HL-60/S4 (cell line): Measurements from ENCODE around the gene WBP1L.

Experiments used
- in situ Hi-C: fragments of 300-500 bp; cut with MboI; formaldehyde crosslinking; loops from 2 replicates; pipeline ENCODE4 v1.14.3; 2022; ENCODE audit warnings: low sequenced_read_pairs

The WBP1L gene

DNA sequence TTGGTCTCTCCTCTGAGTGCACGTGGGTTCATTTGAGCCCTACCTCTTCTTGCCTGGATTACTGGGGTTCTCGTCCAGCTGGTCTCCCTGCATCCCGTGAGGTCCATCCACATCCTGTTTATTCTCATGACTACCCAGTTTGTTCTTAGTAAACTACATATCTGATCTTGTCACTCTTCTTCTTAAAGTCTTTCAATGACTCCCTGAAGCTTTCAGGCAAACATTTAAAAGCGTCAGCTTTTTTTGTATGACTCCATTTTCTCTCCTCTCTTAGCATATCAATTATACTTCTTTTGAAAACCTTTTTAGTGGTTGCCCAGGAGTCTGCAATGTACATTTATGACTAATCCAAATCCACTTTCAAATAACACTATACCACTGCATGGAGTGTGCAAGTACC, 21.8 kb upstream of the WBP1L start:
- in situ Hi-C loops: no loop called here

DNA sequence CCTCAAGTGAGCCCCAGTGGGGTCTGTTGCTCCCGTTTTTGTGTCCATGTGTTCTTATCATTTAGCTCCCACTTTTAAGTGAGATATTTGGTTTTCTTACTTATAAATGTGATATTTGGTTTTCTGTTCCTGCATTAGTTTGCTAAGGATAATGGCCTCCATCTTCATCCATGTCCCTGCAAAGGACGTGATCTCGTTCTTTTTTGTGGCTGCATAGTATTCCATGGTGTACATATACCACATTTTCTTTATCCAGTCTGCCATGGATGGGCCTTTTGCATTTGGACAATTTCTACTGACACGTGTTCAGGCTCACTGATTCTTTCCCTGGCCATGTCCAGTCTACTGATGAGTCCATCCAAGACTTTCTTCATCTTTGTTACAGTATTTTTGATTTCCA, 19.8 kb upstream of the WBP1L start:
- in situ Hi-C loops: no loop called here

DNA sequence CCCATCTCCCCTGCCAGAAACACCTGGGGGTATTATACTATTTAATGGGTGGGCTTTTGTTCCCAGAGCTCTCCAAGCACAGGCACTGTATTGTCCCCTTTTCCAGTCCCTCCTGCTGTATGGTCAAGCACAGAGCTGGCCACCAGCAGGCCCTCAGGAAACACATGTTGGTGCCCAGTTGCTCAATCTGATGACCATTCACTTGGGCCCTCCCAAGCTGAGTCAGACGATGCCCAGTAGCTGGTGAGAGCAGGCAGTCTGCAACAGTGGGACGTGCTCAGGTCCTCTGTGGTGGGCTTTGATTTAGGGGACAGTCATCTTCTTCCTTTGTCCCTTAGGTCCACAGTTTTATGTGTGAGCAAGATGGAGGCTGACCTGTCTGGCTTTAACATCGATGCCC, 17.5 kb upstream of the WBP1L start:
- in situ Hi-C loops: loop anchor here (25.0 kb wide), 1 partner anchor 336 kb away; no protein-coding TSS in a partner anchor

DNA sequence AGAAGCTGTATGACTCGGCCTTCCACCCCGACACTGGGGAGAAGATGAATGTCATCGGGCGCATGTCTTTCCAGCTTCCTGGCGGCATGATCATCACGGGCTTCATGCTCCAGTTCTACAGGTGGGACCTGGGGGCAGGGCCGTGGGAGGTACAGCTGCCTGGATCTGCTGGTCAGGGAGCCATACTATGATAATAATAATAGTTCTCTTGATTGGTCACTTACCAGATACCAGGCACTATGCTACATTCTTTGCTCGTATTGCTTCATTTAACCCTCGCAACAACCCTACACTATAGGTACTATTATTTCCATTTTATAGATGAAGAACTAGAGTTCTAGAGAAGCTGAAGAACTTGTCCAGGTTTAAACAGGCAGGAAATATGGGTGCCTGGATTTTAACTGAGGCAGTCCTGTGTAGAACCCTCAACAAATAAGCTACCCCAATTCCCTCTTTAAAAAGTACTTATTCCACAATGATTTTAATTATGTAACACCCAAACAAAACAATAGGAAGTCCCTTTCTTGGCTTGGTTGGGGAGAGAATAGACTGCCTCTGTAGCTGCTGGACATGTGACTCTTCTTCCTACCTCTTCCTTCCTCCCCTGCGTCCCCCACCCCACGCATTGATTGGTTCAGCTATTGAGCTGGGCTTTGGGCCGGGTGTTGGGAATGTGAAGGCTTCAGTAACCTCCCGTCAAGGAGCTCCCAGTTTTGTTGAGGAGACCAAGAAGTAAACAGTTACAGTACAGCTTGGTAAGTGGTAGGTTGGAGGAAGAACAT, 16.5 kb upstream of the WBP1L start:
- in situ Hi-C loops: loop anchor here (25.0 kb wide), 1 partner anchor 335 kb away; no protein-coding TSS in a partner anchor

DNA sequence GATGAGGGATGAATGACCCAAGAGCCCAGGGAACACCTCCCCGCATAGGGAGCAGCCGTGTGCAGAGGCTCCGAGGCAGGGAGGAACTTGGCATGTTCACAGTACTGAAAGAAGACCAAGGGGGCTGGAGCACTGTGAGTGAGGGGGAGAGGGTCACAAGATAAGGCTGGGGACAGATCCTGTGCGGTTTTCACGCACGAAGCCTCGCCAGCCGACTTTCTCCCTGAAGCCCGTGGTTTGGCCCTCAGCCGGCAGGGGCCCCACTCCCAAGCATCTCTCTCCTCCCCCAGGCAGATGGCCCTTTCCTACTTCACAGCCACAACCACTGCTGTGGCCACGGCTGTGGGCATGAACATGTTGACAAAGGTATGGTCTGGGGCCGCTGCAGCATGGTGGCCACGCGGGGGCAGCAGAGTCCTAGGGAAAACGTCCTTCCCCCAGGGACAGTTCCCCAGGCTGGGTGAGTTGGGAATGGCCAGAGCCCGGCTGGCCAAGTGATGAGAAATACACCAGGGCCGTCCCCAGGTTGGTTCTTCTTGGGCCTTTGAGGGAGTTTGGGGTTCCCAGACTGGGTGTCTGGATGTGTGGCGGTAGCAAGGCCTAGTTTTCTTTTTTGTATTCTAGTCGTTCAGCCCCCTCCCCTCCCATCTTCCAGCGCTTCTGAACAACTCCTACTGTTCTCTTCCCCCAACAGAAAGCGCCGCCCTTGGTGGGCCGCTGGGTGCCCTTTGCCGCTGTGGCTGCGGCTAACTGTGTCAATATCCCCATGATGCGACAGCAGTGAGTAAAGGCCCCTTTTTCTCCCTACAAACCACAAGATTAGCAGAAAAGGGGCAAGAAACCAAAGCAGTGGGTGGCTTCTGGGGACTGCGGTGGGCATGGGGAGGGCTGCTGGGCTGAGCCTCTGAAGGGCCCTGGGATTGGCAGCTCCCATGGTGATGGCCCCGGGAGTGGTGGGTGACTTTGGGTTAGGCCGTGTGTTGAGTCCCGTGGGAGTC, 14.4 kb upstream of the WBP1L start:
- in situ Hi-C loops: loop anchor here (10.0 to 25.0 kb wide), 2 partner anchors 175 to 333 kb away; no protein-coding TSS in a partner anchor

DNA sequence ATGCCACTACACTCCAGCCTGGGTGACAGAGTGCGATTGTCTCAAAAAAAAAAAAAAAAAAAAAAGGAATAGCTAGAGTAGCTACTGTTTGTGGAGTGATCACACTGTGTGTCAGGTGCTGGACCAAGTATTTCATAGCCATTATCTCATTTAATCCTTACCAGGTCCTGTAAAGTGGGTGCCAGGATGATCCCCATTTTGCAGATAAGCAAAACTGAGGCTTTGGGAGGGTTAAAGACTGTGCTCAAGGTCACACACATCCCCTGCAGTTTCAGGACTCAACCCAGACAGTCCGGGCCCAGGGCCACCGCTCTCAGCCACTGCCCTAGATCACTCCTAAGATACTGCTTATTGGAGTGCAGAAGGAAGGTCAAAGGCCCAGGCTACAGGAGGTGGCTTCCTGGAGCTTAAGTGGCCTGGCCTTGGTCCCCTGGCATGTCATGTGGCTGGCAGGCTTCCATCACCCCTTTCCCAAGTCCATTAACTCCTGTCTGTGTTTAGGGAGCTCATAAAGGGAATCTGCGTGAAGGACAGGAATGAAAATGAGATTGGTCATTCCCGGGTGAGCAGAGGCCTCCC, 12.4 kb upstream of the WBP1L start:
- in situ Hi-C loops: loop anchor here (10.0 to 25.0 kb wide), 2 partner anchors 173 to 331 kb away; no protein-coding TSS in a partner anchor

DNA sequence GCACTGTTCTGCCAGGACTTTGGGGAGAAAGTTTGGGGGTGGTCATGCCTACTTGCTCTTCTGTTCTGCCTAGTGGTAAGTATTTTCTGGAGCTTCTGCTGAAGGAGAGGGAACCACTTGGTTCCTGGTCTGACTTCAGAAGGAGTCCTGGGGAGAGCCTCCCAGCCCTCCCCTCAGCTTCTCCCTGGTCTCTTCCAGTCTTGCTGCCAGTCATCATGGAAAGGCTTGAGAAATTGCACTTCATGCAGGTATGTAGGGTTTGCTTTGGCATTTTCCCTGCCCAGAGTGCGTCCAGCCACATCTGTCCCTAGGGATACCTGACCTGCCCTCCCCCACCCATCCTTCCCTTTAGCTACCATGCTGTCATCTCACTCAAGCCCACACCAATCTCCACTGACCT, 11.1 kb upstream of the WBP1L start:
- in situ Hi-C loops: loop anchor here (10.0 to 25.0 kb wide), 2 partner anchors 172 to 330 kb away; no protein-coding TSS in a partner anchor

DNA sequence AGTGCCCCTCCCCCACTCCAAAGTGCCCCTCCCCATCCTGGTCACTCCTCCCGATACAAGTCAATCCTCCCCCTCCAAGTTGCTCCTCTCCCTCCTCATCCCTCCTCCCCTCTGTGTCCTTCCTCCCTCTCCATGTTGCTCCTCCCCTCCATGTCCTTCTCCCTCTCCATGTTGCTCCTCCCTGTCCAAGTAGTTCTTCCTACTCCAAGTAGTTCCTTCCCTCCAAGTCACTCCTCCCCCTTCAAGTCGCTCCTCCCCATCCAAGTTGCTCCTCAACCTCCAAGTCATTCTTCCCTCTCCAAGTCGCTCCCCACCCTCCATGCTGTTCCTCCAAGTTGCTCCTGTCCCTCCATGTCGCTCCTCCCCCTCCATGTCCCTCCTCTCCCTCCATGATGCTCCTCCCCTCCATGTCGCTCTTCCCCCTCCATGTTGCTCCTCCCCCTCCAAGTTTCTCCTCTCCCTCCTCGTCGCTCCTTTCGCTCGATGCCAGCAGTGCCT, 8.6 kb upstream of the WBP1L start:
- in situ Hi-C loops: loop anchor here (10.0 to 25.0 kb wide), 2 partner anchors 170 to 327 kb away; no protein-coding TSS in a partner anchor

DNA sequence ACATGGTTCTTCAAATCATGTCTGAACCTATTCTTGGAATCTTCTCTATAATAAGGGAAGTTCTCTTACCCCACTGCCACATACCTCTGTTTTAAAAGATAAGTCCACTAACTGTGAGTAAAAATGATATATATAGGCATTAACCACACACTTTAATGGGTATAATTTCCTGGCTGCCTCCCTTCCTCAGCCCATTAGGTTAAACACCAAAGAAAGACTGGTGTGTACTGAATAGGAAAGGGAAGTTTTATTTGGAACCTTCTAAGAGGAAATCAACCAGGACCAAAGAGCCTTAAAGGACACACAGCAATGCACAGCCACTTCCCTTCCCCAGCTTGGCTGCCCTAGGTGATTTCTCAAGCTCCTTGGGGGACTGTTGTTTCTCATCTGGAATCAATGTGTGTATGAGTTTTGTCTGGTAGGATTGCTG, 5.0 kb upstream of the WBP1L start:
- in situ Hi-C loops: loop anchor here (10.0 to 25.0 kb wide), 2 partner anchors 166 to 324 kb away; no protein-coding TSS in a partner anchor

DNA sequence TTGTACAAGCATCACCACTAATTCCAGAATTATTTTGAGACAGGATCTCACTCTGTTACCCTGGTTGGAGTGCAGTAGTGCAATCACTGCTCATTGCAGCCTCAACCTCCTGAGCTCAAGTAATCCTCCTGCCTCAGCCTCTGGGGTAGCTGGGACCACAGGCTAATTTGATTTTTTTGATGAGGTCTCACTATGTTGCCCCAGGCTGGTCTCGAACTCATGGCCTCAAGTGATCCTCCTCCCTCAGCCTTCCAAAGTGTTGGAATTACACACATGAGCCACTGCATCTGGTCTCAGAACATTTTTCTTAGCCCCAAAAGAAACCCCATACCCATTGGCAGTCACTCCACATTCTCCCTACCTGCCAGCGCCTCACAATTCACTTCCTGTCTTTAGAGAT, 3.5 kb upstream of the WBP1L start:
- in situ Hi-C loops: loop anchor here (5.0 to 25.0 kb wide), 2 partner anchors 82 to 322 kb away; no protein-coding TSS in a partner anchor

DNA sequence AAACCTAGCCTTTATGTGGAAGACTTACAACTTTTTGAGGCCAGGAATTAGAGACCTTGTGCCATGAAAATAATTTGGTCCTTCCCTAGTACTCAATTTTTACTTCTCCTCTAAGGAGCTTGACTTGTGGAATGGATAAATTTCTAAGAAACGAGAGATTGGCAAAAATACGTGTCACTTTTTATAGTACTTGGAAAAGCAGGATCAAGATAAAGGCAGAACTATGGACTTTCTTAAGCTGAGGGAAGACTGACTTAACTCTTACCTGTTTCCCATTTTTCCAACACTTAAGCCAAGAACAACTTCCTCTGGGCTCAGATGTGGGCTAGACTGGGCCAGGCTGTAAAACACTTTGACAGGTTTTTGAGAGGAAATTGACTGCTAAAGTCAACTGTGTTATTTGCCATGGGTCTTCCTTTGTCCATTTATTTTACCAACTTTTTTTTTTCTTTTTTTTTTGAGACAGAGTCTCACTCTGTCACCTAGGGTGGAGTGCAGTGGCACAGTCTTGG, 2.0 kb upstream of the WBP1L start:
- in situ Hi-C loops: loop anchor here (5.0 to 25.0 kb wide), 2 partner anchors 81 to 321 kb away; no protein-coding TSS in a partner anchor

DNA sequence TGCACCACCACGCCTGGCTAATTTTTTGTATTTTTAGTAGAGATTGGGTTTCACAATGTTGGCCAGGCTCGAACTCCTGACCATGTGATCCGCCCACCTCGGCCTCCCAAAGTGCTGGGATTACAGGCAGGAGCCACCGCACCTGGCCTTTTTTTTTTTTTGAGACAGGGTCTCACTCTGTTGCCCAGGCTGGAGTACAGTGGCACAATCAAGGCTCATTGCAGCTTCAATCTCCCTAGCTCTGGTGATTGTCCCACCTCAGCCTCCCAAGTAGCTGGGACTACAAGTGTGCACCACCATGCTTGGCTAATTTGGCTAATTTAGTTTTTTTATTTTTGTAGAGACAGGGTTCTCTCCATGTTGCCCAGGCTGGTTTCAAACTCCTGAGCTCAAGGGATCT, 1.4 kb upstream of the WBP1L start:
- in situ Hi-C loops: loop anchor here (5.0 to 25.0 kb wide), 2 partner anchors 80 to 320 kb away; no protein-coding TSS in a partner anchor

DNA sequence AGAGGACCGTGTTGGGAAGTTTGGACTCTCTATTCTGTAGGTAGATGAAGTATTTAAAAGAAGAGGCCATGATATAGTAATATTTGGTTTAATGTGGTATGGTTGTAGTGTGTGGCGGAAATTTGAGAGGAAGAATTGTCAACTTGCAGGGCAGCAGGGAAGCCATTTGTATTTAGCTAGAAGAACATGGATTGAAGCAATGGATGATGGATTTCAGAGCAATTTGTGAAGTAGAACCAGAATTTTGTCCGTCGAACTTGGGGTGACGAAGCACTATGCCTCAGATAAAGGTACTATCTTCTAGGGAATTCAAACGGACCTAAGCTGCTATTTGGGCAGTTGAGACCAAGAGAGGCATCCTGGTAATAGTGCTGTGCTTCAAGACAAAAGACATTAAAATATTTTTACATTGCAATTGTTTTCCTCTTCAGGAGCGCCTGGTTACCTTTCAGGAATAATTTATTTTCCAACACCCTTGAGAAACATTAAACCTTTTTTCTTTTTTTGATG, 615 bp upstream of the WBP1L start:
- in situ Hi-C loops: loop anchor here (5.0 to 25.0 kb wide), 2 partner anchors 79 to 319 kb away; no protein-coding TSS in a partner anchor

DNA sequence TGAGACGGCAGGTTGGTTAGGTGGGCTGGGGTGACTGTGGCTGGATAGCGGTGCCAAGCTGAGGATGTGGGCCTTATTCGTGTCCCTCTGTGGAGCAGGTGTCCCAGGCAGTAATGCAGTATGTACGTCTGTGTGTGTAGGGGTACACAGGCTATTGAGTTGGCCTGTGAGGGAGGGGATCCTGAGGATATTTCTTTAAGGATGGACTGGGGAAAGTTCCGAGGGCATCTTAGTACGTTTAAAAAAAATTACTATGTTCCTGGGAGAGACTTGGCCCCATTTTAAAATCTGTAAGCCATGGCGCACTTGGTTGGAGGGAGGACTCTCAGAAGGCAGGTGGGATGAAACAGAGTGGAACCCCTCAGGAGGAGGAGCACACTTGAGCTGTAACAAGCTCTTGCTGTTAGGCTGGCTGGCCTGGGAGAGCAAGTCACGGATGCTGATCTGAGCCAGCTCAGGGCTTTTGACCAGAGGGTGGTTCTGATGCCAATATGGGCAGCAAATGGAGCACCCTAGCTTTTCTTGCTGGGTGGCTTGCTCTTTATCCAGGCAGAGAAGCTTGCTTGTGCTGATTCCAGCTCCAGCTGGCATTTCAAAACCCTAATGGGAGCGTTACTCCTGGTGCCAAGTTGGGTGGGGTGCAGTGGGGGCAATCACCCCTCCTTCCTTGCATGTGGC, 765 bp downstream of the WBP1L start:
- in situ Hi-C loops: loop anchor here (5.0 to 25.0 kb wide), 2 partner anchors 78 to 318 kb away; no protein-coding TSS in a partner anchor

DNA sequence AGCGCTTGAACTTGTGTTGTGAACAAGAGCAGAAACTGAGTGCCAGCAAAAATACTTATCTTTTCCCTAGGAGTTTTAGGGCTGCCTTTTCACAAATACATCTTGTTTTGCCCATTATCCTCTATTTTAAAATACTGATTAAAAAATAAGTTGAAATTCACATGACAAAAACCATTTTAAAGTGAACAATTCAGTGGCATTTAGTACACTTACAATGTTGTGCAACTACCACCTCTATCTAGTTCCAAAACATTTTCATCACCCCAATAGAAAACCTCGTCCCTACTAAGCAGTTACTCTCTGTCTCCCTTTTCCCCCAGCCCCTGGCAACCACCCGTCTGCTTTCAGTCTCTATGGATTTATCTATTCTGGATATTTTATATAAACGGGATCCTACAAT, 1.4 kb downstream of the WBP1L start:
- in situ Hi-C loops: loop anchor here (25.0 kb wide), 1 partner anchor 317 kb away; no protein-coding TSS in a partner anchor

DNA sequence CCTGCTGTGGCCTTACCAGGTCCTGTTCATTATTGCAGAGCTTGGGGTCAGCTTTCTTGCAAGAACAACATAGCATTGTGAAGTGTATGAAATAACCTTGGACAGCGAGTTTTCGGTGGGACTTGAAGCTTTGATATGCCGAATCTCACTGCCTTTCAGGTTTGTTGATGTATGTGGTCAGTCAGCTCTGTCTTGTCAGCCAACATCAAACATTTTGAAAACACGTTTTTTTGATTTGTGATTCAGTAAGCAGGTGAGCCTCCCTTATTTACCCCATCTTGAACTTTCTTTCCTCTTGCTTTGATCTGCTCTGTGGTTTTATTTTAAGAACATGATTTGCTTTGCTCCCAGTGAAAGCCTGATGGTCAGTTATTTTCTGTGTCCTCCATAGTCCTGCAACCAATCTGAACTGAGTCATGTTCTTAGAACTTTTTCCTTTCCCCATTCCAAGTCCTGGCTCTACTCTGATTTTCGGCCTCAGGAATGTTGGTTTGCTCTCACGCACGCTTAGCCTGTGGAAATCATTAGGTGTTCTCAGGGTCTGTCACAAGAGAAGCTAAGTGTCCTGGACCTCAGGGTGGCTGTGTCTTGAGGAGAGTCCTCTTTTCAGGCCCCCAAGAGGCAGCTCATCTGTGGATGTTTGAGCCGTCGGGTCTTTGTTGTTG, 8.7 kb downstream of the WBP1L start:
- in situ Hi-C loops: no loop called here

DNA sequence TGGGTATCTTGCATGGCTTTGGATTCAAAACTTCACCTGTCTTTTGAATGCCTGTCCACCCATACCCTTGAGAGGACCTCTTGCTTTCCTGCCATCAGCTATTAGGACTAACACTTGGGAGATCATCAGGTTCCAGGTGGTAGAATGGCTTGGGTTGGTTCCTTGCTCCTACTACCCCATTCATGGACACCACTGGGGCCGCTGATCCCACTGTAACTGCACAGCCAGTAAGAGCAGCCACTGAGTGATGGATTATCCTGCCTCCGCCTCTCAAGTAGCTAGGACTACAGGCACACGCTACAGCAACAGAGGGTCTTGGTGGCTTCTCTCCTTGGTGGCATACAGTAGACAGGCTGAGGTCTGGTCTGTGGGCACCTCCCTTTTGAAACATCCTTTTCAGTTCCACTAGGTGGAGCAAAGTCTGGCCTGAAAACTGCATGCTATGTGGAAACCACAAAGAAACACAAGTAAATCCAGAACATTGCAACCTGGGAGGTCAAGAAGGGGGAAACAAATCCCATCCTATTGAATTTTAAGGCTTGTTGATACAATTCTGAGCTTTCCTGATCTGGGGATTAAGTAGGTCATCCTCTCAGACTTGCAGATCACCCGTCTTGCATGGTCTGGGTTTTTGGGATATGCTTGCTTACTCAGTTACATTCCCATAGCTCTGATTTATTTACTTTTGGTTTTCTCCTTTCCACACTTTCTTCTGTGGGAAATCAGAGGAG, 9.4 kb downstream of the WBP1L start:
- in situ Hi-C loops: no loop called here

DNA sequence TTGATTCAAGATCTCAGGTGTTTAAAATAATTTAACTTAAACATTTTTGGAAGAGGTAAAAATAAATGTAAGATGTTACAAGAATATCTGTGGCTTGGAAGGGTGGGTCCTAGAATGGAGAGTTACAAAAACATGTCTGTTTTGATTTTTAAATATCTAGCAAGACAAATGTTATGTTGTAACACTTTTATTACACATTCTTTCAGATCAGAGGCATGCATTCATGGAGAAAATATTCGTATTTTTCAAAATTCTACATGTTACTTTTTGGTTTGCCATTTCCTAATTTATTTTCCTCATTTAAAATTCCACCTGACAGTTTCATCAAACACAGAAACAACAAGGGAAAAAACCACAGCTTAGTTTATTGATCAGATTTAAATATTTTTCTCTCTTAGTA, 10.0 kb downstream of the WBP1L start:
- in situ Hi-C loops: no loop called here
